DND-41 (cell line): ENCODE results near the gene MYO1B.
A peak's percentile ranks its signal among the peaks of the same experiment; 100 is the strongest.

Source experiments
- ATAC-seq: fragments of 200-7000 bp; cut with Tn5 transposase; 3 replicates; pipeline ENCODE4 v1.9.1; 2021; ENCODE audit warnings: low read depth; ENCODE audit not compliant: insufficient read depth
- DNase-seq: peaks from one replicate; pipeline ENCODE4 v3.0.0-alpha.2; 2020
- H2AFZ ChIP-seq: 2 replicates; pipeline ENCODE4 v1.6.0; 2012; ENCODE audit warnings: low read depth, low read length
- H3K27ac ChIP-seq: 2 replicates; pipeline ENCODE4 v1.5.1; 2012; ENCODE audit warnings: low read length, inconsistent platforms
- H3K27me3 ChIP-seq: fragments of 200-600 bp; sonication (generic); 2 replicates; pipeline ENCODE4 v1.6.0; 2012; ENCODE audit warnings: low read length, mild to moderate bottlenecking, inconsistent platforms; ENCODE audit not compliant: insufficient read depth, poor library complexity
- H3K36me3 ChIP-seq: 2 replicates; pipeline ENCODE4 v1.5.1; 2012; ENCODE audit warnings: low read length, inconsistent platforms; ENCODE audit not compliant: insufficient read depth
- H3K4me1 ChIP-seq: 2 replicates; pipeline ENCODE4 v1.5.1; 2012; ENCODE audit warnings: mild to moderate bottlenecking, low read length; ENCODE audit not compliant: insufficient read depth
- H3K4me2 ChIP-seq: 2 replicates; pipeline ENCODE4 v1.6.0; 2012; ENCODE audit warnings: mild to moderate bottlenecking, moderate library complexity, low read length, inconsistent platforms; ENCODE audit not compliant: insufficient read depth
- H3K4me3 ChIP-seq, 2 experiments: fragments of 200-600 bp in 1 of 2; shearing (Covaris generic) in 1 of 2; 2 replicates each; pipeline ENCODE4 v1.5.1; 2012 to 2016; ENCODE audit warnings: inconsistent platforms in 2 of 2, low read length in 2 of 2, mild to moderate bottlenecking in 2 of 2, low read depth in 1 of 2, moderate library complexity in 1 of 2
- H3K79me2 ChIP-seq: 2 replicates; pipeline ENCODE4 v1.6.0; 2012; ENCODE audit warnings: low read length, inconsistent platforms; ENCODE audit not compliant: insufficient read depth
- H3K9ac ChIP-seq: 2 replicates; pipeline ENCODE4 v1.6.0; 2012; ENCODE audit warnings: low read depth, mild to moderate bottlenecking, inconsistent platforms, low read length, moderate library complexity
- H3K9me3 ChIP-seq: 2 replicates; pipeline ENCODE4 v1.5.1; 2012; ENCODE audit warnings: low read length, moderate library complexity, mild to moderate bottlenecking, inconsistent platforms; ENCODE audit not compliant: insufficient read depth, severe bottlenecking
- H4K20me1 ChIP-seq: 2 replicates; pipeline ENCODE4 v1.6.0; 2012; ENCODE audit warnings: low read length; ENCODE audit not compliant: insufficient read depth
- EZH2 ChIP-seq: IDR thresholded peaks from 3 replicates; pipeline ENCODE4 v1.6.1; 2012; ENCODE audit warnings: borderline replicate concordance, low read depth, mild to moderate bottlenecking, moderate library complexity, low read length, inconsistent platforms; ENCODE audit not compliant: severe bottlenecking
- TF ChIP-seq, protein P1 (sequence below): IDR thresholded peaks from 2 replicates; pipeline ENCODE4 v1.5.1; 2012; ENCODE audit warnings: borderline replicate concordance, low read length, moderate library complexity, mild to moderate bottlenecking; ENCODE audit not compliant: poor library complexity, severe bottlenecking; ENCODE audit errors: extremely low read depth

MYO1B gene

DNA sequence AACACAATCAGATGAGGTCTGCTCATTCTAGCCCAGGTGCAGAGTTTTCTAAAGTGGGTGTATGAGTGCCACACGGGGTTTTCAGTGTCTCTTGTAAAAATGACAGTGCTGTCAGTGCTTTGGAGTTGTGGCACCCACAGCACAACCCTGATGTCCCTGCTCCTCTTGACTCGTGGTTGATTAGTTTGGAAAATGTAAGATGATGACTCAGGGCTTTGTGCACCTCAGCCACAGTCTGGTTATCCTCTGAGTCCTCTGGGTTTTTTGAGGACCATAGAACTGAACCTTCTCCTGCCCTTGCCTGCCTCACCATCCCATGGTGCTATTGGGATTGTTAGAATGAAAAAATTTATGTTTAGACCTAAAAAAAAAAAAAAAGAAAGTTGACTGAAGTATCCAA, 105.6 kb downstream of the MYO1B start:
- DNase-seq (no peak), ATAC-seq (peak; percentile 45; the same call in 1 of the 3 replicates)
- Histone ChIP-seq H3K4me1 (no peaks in the 10 kb centered on the region), H4K20me1 (no peaks in the 10 kb centered on the region), H3K4me2 (no peak overlapping the region), H3K27ac (no peak overlapping the region), H3K27me3 (no peaks in the 10 kb centered on the region), H3K9ac (no peak overlapping the region), H3K36me3 (no peaks in the 10 kb centered on the region), H3K9me3 (no peaks in the 10 kb centered on the region), H3K4me3 (no peak overlapping the region), H2AFZ (no peak overlapping the region), H3K79me2 (no peaks in the 10 kb centered on the region)
- TF ChIP-seq, protein P1, sequence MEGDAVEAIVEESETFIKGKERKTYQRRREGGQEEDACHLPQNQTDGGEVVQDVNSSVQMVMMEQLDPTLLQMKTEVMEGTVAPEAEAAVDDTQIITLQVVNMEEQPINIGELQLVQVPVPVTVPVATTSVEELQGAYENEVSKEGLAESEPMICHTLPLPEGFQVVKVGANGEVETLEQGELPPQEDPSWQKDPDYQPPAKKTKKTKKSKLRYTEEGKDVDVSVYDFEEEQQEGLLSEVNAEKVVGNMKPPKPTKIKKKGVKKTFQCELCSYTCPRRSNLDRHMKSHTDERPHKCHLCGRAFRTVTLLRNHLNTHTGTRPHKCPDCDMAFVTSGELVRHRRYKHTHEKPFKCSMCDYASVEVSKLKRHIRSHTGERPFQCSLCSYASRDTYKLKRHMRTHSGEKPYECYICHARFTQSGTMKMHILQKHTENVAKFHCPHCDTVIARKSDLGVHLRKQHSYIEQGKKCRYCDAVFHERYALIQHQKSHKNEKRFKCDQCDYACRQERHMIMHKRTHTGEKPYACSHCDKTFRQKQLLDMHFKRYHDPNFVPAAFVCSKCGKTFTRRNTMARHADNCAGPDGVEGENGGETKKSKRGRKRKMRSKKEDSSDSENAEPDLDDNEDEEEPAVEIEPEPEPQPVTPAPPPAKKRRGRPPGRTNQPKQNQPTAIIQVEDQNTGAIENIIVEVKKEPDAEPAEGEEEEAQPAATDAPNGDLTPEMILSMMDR, result no peak
- no peak for TF ChIP-seq EZH2

DNA sequence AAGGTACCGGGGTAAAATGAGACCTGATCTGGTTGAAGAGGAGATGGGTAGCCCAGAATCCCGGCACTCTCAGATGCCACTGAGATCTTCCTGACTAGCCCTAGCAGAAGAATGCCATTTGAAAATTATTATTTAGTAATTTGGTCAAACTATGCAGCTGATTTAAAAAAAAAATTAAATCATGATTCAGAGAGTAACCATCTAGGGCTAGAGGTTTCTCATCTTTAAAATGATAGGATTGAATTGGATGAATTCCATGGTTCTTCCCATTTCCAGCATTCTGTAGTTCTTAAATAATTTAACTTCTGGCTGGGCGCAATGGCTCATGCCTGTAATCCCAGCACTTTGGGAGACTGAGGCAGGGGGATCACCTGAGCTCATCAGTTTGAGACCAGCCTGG, 106.1 kb downstream of the MYO1B start:
- Histone ChIP-seq H3K4me2 (no peak overlapping the region), H3K9me3 (no peaks in the 10 kb centered on the region), H3K36me3 (no peaks in the 10 kb centered on the region), H2AFZ (no peak overlapping the region), H3K27ac (no peak overlapping the region), H4K20me1 (no peaks in the 10 kb centered on the region), H3K79me2 (no peaks in the 10 kb centered on the region), H3K9ac (no peak overlapping the region), H3K4me3 (no peak overlapping the region), H3K27me3 (no peaks in the 10 kb centered on the region), H3K4me1 (no peaks in the 10 kb centered on the region)
- DNase-seq (no peak), ATAC-seq (no peak)
- TF ChIP-seq, protein P1, result no peak
- TF ChIP-seq EZH2, result no peak

DNA sequence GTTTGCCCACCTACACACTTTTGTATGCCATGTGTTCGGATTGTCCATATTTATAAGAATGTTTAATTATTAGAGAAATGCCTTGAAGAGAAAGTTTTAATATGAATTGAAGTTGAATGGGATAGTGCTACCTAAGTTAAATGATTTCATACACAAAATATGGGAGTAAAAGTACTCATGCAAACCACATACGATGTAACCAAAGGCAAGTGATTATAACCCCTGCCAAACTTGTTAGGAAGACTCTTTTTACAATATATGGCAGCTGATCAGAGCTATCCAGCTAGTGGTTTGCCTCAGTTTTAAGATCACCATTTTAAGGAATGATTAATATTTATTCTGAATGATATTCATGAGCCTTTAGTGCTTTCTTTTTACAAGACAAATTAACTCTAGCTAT, 106.7 kb downstream of the MYO1B start:
- H3K36me3 ChIP-seq, result no peaks in the 10 kb centered on the region
- ATAC-seq, result no peak

More for the DNA sequence above, 106.7 kb downstream of the MYO1B start:
- Histone ChIP-seq H3K9ac (no peak overlapping the region), H3K4me2 (no peak overlapping the region), H3K27ac (no peak overlapping the region), H4K20me1 (no peaks in the 10 kb centered on the region), H2AFZ (no peak overlapping the region), H3K79me2 (no peaks in the 10 kb centered on the region), H3K4me1 (no peaks in the 10 kb centered on the region), H3K9me3 (no peaks in the 10 kb centered on the region), H3K27me3 (no peaks in the 10 kb centered on the region), H3K4me3 (no peak overlapping the region)
- no peak for DNase-seq
- TF ChIP-seq EZH2, result no peak
- TF ChIP-seq, protein P1, result no peak
